ENCODE data around the gene ADAM19.

Gene ADAM19

GRCh38 chr5:157594675-157595459 lies 19.3 kb upstream of the ADAM19 start:
- DNase-seq (ENCODE audit: low spot score), result no peak

GRCh38 chr5:157594257-157594656 lies 18.7 kb upstream of the ADAM19 start:
- DNase-seq (ENCODE audit: low spot score), result no peak

GRCh38 chr5:157593052-157593757 lies 17.6 kb upstream of the ADAM19 start:
- no peak for DNase-seq (ENCODE audit: low spot score)

GRCh38 chr5:157592594-157592993 lies 17.0 kb upstream of the ADAM19 start:
- DNase-seq (ENCODE audit: low spot score), result no peak

GRCh38 chr5:157590478-157590877 lies 14.9 kb upstream of the ADAM19 start:
- DNase-seq (ENCODE audit: low spot score), result no peak

GRCh38 chr5:157584628-157585027 lies 9.1 kb upstream of the ADAM19 start:
- DNase-seq (ENCODE audit: low spot score), result no peak

GRCh38 chr5:157582731-157583620 lies 7.4 kb upstream of the ADAM19 start:
- DNase-seq (ENCODE audit: low spot score), result no peak

GRCh38 chr5:157581901-157582300 lies 6.3 kb upstream of the ADAM19 start:
- no peak for DNase-seq (ENCODE audit: low spot score)

- DNase-seq (ENCODE audit: low spot score), result no peak
Measured at GRCh38 chr5:157578079-157578780, 2.7 kb upstream of the ADAM19 start.

- DNase-seq (ENCODE audit: low spot score), result no peak
Measured at GRCh38 chr5:157576678-157577077, 1.1 kb upstream of the ADAM19 start.

GRCh38 chr5:157574456-157575380 lies 857 bp downstream of the ADAM19 start:
- no peak for DNase-seq (ENCODE audit: low spot score)

GRCh38 chr5:157571357-157571827 lies 4.2 kb downstream of the ADAM19 start:
- DNase-seq (ENCODE audit: low spot score), result no peak

GRCh38 chr5:157570531-157571200 lies 4.9 kb downstream of the ADAM19 start:
- DNase-seq (ENCODE audit: low spot score), result no peak

- no peak for DNase-seq (ENCODE audit: low spot score)
Measured at GRCh38 chr5:157568720-157569119, 6.9 kb downstream of the ADAM19 start.

- DNase-seq (ENCODE audit: low spot score), result no peak
Measured at GRCh38 chr5:157568222-157568621, 7.4 kb downstream of the ADAM19 start.

- DNase-seq (ENCODE audit: low spot score), result no peak
Measured at GRCh38 chr5:157566902-157567489, 8.6 kb downstream of the ADAM19 start.

GRCh38 chr5:157563929-157564716 lies 11.5 kb downstream of the ADAM19 start:
- DNase-seq (ENCODE audit: low spot score), result no peak

- no peak for DNase-seq (ENCODE audit: low spot score)
Measured at GRCh38 chr5:157563373-157563928, 12.1 kb downstream of the ADAM19 start.
